Astrocyte (in vitro differentiated cells and primary cell): ENCODE results near the gene NKAIN2.

Source experiments
- CTCF ChIP-seq: IDR thresholded peaks from 2 replicates; pipeline ENCODE4 v1.5.1; 2011; ENCODE audit warnings: low read depth, mild to moderate bottlenecking, inconsistent platforms, low read length, moderate library complexity; ENCODE audit not compliant: insufficient read depth
- EZH2 ChIP-seq: IDR thresholded peaks from 2 replicates; pipeline ENCODE4 v1.6.1; 2012; ENCODE audit warnings: mild to moderate bottlenecking, low read length, inconsistent platforms; ENCODE audit not compliant: insufficient read depth

- TF ChIP-seq CTCF (no peak), EZH2 (no peak)
Observed at GRCh38 chr6:124254941-124255685, 451.4 kb downstream of the NKAIN2 start.
